HG02763 (cell line): ENCODE measurements around the gene DHTKD1.
"Not testable (repeated sequence)": the region's sequence is repeated elsewhere in the genome, so short reads cannot be mapped to it uniquely, and the experiment has no call there.

Experiments
- ATAC-seq: cut with Tn5 transposase; IDR thresholded peaks from one replicate; pipeline ENCODE4 v1.9.1; 2021; ENCODE audit warnings: mild to moderate bottlenecking, moderate library complexity; ENCODE audit not compliant: unreplicated experiment

DHTKD1 gene

GRCh38 chr10:12063483-12063818 lies 5.3 kb upstream of the DHTKD1 start:
- no peak for ATAC-seq

DNA sequence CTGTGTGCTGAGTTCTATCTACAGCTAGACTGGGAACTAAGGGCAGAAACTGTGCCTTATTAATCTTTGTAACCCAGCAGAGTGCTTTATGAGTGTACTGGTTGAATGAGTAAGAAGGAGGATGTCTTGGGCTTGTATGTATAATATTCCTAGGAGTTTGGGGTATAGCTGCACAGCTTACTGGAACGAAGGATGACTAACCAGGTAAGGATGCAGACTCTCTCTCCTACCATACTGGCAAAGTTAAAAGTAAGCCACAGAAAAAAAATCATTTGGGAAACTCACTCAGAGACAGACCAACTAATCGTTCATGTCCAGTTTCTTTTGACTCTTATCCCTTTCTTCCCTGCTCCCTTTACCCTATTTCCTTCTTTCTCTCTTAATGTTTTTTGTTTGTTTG lies 1.4 kb upstream of the DHTKD1 start:
- no peak for ATAC-seq

DNA sequence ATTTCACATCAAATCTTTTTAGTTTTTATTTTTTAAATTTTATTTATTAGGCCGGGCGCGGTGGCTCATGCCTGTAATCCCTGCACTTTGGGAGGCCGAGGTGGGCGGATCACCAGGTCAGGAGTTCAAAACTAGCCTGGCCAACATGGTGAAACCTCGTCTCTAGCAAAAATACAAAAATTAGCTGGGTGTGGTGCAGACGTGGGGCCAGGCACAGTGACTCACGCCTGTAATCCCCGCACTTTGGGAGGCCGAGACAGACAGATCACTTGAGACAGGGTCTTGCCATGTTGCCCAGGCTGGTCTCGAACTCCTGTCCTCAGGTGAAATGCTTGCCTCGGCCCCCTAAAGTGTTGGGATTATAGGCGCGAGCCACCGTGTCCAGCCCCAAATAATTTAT lies 2.7 kb downstream of the DHTKD1 start:
- ATAC-seq, result not testable (repeated sequence)

DNA sequence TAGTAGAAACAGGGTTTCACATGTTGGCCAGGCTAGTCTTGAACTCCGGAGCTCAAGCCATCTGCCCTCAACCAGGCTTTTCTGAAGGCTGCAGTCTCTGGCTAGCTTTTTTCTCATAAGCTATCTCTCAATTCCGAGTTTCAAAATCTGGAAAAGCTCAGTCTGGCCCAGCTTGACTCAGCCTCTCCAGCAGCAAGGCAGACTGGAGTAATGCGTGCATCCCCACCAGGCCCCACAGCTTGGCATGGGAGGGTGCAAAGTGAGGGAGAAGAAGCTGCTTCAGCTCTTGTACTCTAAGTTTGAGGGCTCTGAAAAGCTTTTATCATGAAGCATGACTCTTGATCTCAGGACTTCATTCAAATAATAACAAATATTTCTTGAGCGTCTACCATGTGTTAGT lies 4.8 kb downstream of the DHTKD1 start:
- no peak for ATAC-seq

GRCh38 chr10:12077580-12078180 lies 8.9 kb downstream of the DHTKD1 start:
- ATAC-seq, result no peak

DNA sequence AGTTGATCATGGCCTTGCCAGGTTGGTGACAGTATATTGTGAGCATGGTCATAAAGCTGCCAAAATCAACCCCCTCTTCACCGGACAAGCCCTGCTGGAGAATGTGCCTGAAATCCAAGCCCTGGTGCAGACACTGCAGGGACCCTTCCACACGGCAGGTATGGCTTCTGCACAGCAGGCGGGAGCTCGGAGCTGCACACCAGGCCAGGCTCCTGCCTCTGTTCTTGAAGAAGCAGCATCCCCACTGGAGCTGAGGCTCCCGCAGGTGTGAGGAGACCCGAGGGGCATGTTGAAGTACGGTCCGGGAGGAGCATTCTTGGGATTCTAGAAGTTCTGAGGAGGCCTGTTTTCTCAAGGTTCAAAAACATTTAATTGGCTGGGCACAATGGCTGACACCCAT lies 12.7 kb downstream of the DHTKD1 start:
- no peak for ATAC-seq

- no peak for ATAC-seq
Measured at GRCh38 chr10:12081879-12082557, 13.3 kb downstream of the DHTKD1 start.

DNA sequence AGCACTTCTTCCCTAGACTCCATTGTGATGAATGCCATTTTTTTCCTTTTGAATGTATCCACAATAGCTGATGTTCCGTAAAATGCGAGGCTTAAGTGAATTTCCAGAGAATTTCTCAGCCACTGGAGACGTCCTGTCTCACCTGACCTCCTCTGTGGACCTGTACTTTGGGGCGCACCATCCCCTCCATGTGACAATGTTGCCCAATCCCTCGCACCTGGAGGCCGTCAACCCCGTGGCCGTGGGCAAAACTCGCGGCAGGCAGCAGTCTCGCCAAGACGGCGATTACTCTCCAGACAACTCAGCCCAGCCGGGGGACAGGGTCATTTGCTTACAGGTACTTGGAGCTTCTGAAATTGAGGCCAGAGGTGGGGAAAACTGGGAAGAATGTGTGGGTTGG lies 20.2 kb downstream of the DHTKD1 start:
- ATAC-seq, result no peak

DNA sequence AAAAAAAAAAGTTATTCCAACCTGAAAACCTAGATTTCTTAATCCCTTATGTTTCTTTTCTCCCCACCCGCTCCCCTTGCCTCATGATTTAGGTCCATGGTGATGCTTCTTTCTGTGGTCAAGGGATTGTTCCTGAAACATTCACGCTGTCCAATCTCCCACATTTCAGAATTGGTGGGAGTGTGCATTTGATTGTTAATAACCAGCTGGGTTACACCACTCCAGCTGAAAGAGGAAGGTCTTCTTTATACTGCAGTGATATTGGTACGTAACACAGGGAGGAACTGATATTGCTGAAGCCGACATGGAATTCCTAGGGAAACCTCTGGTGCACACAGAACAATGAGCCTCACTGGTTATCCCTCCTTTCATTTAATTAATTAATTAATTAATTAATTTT lies 22.7 kb downstream of the DHTKD1 start:
- ATAC-seq, result no peak

GRCh38 chr10:12097361-12097760 lies 28.6 kb downstream of the DHTKD1 start:
- ATAC-seq, result not testable (repeated sequence)

GRCh38 chr10:12097791-12098190 lies 29.0 kb downstream of the DHTKD1 start:
- no peak for ATAC-seq

GRCh38 chr10:12098966-12099365 lies 30.2 kb downstream of the DHTKD1 start:
- ATAC-seq, result no peak

DNA sequence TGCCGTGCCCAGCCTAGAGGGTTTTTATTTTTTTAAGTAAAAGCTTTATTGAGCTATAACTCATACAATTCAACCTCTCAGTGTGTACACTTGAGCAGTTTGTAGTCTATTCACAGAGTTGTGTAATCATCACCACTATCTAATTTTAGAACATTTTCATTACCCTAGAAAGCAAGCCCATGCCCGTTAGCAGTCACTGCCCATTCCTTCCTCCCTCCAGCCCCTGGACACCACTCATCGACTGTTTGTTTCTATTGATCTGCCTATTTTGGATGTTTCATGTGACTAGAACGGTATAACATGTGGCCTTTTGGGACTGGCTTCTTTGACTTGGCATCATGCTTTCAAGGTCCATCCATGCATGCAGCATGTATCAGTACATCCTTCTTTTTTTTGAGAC lies 35.0 kb downstream of the DHTKD1 start:
- ATAC-seq, result no peak

GRCh38 chr10:12107781-12108180 lies 39.0 kb downstream of the DHTKD1 start:
- no peak for ATAC-seq

DNA sequence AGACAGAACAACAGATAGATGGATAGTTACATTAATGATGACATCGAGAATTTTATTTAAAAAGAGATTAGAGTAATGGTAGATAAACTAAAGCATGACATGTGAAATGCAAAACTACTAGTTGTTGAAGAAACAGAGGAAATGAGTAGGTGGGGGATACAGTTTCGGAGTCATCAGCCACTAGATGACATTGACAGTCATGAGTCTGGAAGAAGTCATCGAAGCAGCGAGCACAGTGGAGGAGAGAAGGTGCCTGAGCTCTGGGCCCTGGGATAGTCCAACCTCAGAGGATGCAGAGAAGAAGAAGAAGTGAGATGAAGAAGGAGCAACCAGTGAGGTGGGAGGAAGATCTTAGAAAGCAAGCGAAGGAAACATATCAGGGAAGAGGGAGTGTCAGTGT lies 40.5 kb downstream of the DHTKD1 start:
- no peak for ATAC-seq

- no peak for ATAC-seq
Measured at GRCh38 chr10:12111528-12111927, 42.8 kb downstream of the DHTKD1 start.

DNA sequence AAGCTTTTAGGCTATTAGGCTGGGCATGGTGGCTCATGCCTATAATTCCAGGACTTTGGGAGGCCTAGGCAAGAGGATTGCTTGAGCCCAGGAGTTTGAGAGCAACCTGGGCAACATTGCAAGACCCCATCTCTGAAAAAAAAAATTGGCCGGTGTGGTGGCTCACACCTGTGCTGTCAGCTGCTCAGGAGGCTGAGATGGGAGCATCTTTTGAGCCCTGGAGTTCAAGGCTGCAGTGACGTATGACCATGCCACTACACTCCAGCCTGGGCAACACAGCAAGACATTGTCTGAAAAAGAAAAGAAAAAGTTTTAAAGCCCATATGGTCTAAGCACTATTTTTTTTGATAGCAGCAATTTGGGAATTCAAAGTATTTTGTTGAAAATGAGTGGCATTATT lies 44.9 kb downstream of the DHTKD1 start:
- ATAC-seq, result no peak

GRCh38 chr10:12121673-12122072 lies 52.9 kb downstream of the DHTKD1 start:
- no peak for ATAC-seq

- peak; percentile 90 for ATAC-seq
Measured at GRCh38 chr10:12129222-12130111, 60.7 kb downstream of the DHTKD1 start, which contains the start of gene SEC61A2. TSS of gene SEC61A2 (plus strand) at chr10:12129677. CDS start at chr10:12129788, 111 bp downstream.

GRCh38 chr10:12130237-12130872 lies 61.6 kb downstream of the DHTKD1 start:
- ATAC-seq, result peak; percentile 26

- no peak for ATAC-seq
Measured at GRCh38 chr10:12135631-12136030, 66.9 kb downstream of the DHTKD1 start.
